Body of pancreas (tissue), 4 donors: ENCODE data around the gene NSG1.

Source experiments
- POLR2A ChIP-seq, 3 donors: fragments of 450-650 bp; IDR thresholded peaks; one replicate each; pipeline ENCODE4 v1.6.1; 2016; ENCODE audit warnings: antibody characterized with exemption in 3 of 3, mild to moderate bottlenecking in 2 of 3
- TF ChIP-seq, protein P1 (sequence below), 7 experiments: fragments of 450-650 bp in 4 of 7; fragments of 200-600 bp in 3 of 7; sonication (generic) in 3 of 7; IDR thresholded peaks; one replicate each; pipeline ENCODE4 v1.5.1; 2016 to 2019; ENCODE audit warnings: antibody characterized with exemption in 7 of 7

DNA sequence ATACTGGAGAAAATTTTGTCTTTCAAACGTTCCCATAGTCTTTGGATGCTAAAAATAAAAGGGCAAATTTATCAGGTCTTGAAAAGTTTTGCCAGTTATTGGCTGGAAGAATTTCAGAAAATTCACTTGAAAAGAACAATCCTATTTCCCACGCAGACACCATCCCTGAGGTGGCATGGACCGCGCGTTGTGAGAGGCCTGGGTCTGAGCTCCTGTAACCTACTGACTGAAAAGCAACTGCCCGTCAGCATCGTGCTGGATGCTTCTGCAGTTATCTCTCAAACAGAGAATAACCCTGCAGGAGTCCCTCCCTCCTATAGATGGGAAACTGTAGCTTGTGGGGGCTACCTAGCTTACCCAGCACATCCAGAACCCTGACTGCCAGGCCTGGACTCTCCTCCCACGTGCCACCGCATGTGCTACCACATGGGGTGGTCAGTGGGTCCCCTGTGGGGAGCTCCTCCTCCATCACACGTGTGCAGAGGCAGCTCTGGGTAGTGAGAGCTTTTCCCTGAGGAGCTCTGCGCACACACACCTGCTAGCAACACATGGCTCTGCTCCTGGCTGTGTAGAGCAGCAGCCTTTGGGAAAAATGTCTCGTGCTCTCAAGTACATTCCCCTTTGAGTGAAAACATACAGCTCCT is 36.1 kb downstream of the NSG1 start:
- TF ChIP-seq, protein P1, sequence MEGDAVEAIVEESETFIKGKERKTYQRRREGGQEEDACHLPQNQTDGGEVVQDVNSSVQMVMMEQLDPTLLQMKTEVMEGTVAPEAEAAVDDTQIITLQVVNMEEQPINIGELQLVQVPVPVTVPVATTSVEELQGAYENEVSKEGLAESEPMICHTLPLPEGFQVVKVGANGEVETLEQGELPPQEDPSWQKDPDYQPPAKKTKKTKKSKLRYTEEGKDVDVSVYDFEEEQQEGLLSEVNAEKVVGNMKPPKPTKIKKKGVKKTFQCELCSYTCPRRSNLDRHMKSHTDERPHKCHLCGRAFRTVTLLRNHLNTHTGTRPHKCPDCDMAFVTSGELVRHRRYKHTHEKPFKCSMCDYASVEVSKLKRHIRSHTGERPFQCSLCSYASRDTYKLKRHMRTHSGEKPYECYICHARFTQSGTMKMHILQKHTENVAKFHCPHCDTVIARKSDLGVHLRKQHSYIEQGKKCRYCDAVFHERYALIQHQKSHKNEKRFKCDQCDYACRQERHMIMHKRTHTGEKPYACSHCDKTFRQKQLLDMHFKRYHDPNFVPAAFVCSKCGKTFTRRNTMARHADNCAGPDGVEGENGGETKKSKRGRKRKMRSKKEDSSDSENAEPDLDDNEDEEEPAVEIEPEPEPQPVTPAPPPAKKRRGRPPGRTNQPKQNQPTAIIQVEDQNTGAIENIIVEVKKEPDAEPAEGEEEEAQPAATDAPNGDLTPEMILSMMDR (IDR thresholded peaks at IDR 0.05), result no peak
- no peak for TF ChIP-seq POLR2A (IDR thresholded peaks at IDR 0.05)
